Tibial nerve (tissue), 4 donors: ENCODE results near the gene SLAMF9. TPM values are rescaled to one million over a fixed set of nuclear protein-coding genes. Genes with fewer than 3 reads are reported as not detected.

Experiments used
- DNase-seq, 2 donors: peaks; one replicate each; pipeline ENCODE4 v3.0.0-alpha.2; 2019; ENCODE audit warnings: low spot score in 2 of 2
- H3K27ac ChIP-seq, 4 donors: fragments of 200-600 bp; sonication (generic) in 3 of 4; one replicate each; pipeline ENCODE4 v1.5.1; 2017 to 2019; ENCODE audit warnings: mild to moderate bottlenecking in 1 of 4
- H3K27me3 ChIP-seq, 2 donors: fragments of 200-600 bp; sonication (generic) in 1 of 2; one replicate each; pipeline versions ENCODE4 v1.5.1 to v1.6.0; 2017 to 2019
- H3K36me3 ChIP-seq, 3 donors: fragments of 200-600 bp; sonication (generic); one replicate each; pipeline ENCODE4 v1.5.1; 2018 to 2019
- H3K4me1 ChIP-seq, 4 donors: fragments of 200-600 bp; sonication (generic) in 3 of 4; one replicate each; pipeline ENCODE4 v1.5.1; 2017 to 2019
- H3K4me3 ChIP-seq, 4 donors: fragments of 200-600 bp; sonication (generic) in 3 of 4; one replicate each; pipeline ENCODE4 v1.5.1; 2017 to 2019; ENCODE audit warnings: mild to moderate bottlenecking in 1 of 4, moderate library complexity in 1 of 4
- H3K9me3 ChIP-seq, 4 donors: fragments of 200-600 bp; sonication (generic) in 3 of 4; one replicate each; pipeline ENCODE4 v1.5.1; 2017 to 2019
- CTCF ChIP-seq, 5 experiments: fragments of 200-600 bp in 3 of 5; fragments of 450-650 bp in 2 of 5; sonication (generic) in 3 of 5; IDR thresholded peaks; one replicate each; pipeline ENCODE4 v1.5.1; 2016 to 2019; ENCODE audit warnings: antibody characterized with exemption in 5 of 5, mild to moderate bottlenecking in 3 of 5, moderate library complexity in 2 of 5
- EP300 ChIP-seq, 2 donors: sonication (generic); formaldehyde crosslinking; IDR thresholded peaks; one replicate each; pipeline ENCODE4 v1.6.1; 2017; ENCODE audit warnings: antibody characterized with exemption in 2 of 2, mild to moderate bottlenecking in 1 of 2
- POLR2A ChIP-seq, 2 donors: fragments of 450-650 bp; IDR thresholded peaks; one replicate each; pipeline ENCODE4 v1.6.1; 2017; ENCODE audit warnings: antibody characterized with exemption in 2 of 2, mild to moderate bottlenecking in 2 of 2, moderate library complexity in 2 of 2
- WGBS, 2 donors: methylation state at CpG; one replicate each; pipeline ENCODE4 v1.1.5; 2018; 5-methylcytosine and 5-hydroxymethylcytosine counted together
- total RNA-seq, 4 donors: library from RNA; depleted of rRNA; stranded (reverse); fragments of >200 nt; gene quantifications; one replicate each; pipeline ENCODE4 v1.1.0, GENCODE V29; 2016

SLAMF9 gene
- total RNA-seq, 4 donors from 2014 or later = not detected

- TF ChIP-seq EP300 (IDR thresholded peaks at IDR 0.05) (no peak), POLR2A (IDR thresholded peaks at IDR 0.05) (no peak), CTCF (IDR thresholded peaks at IDR 0.05) (peak; percentile 27 to 75 (median 43))
- WGBS, 2 donors = 2 to 3% methylated on average over 38 to 56 of the region's 58 CpGs
- Histone ChIP-seq H3K27me3 (peaks cover 0 to 31% of the 10 kb centered on the region in 2 donors), H3K9me3 (no peaks in the 10 kb centered on the region), H3K4me1 (peaks cover 0 to 15% (median 5%) of the 10 kb centered on the region in 4 donors), H3K27ac (peak within 1 kb of the TSS in 2 of 4 donors; percentile 2 to 54), H3K36me3 (no peaks in the 10 kb centered on the region), H3K4me3 (peak within 1 kb of the TSS; percentile 28 to 55 (median 38))
- DNase-seq = peak in 1 of 2 donors; percentile 36
Measured at GRCh38 chr1:159945483-159946241, 8.4 kb downstream of the SLAMF9 start, which contains the start of gene IGSF9. IGSF9 (minus strand) TSS chr1:159945613; CDS start chr1:159943454, 2,159 bp downstream.

- TF ChIP-seq CTCF (IDR thresholded peaks at IDR 0.05) (no peak), EP300 (IDR thresholded peaks at IDR 0.05) (no peak), POLR2A (IDR thresholded peaks at IDR 0.05) (no peak)
Measured at GRCh38 chr1:159944623-159945455, 9.2 kb downstream of the SLAMF9 start.

GRCh38 chr1:159943908-159944622 is 10.0 kb downstream of the SLAMF9 start:
- H3K36me3 ChIP-seq = no peaks in the 10 kb centered on the region
- H3K27me3 ChIP-seq = peaks cover 0 to 31% of the 10 kb centered on the region in 2 donors
- TF ChIP-seq POLR2A (IDR thresholded peaks at IDR 0.05) = no peak
- TF ChIP-seq EP300 (IDR thresholded peaks at IDR 0.05) = no peak
- no peak for TF ChIP-seq CTCF (IDR thresholded peaks at IDR 0.05)
- H3K9me3 ChIP-seq = no peaks in the 10 kb centered on the region
- WGBS, 2 donors = 76 to 83% methylated on average over 9 of the region's 9 CpGs
- H3K4me1 ChIP-seq = peaks cover 0 to 15% (median 5%) of the 10 kb centered on the region in 4 donors
- H3K27ac ChIP-seq = no peak overlapping the region
- no peak for DNase-seq
- H3K4me3 ChIP-seq = no peak overlapping the region

More at GRCh38 chr1:159944623-159945455, 9.2 kb downstream of the SLAMF9 start:
- H3K27me3 ChIP-seq = peaks cover 0 to 31% of the 10 kb centered on the region in 2 donors
- peaks cover 0 to 15% (median 5%) of the 10 kb centered on the region in 4 donors for H3K4me1 ChIP-seq
- 22 to 31% methylated on average over 11 of the region's 11 CpGs for WGBS, 2 donors
- peak overlapping the region in 1 of 4 donors; percentile 2 for H3K27ac ChIP-seq
- no peaks in the 10 kb centered on the region for H3K36me3 ChIP-seq
- H3K9me3 ChIP-seq = no peaks in the 10 kb centered on the region
- H3K4me3 ChIP-seq = peak overlapping the region; percentile 28 to 55 (median 38)
- no peak for DNase-seq

GRCh38 chr1:159943278-159943640 is 10.8 kb downstream of the SLAMF9 start:
- Histone ChIP-seq H3K27ac (no peak overlapping the region), H3K9me3 (no peaks in the 10 kb centered on the region), H3K36me3 (no peaks in the 10 kb centered on the region), H3K4me3 (no peak overlapping the region), H3K4me1 (peaks cover 0 to 15% (median 5%) of the 10 kb centered on the region in 4 donors), H3K27me3 (peaks cover 0 to 37% of the 10 kb centered on the region in 2 donors)
- no peak for DNase-seq
- TF ChIP-seq CTCF (IDR thresholded peaks at IDR 0.05) (no peak), EP300 (IDR thresholded peaks at IDR 0.05) (no peak), POLR2A (IDR thresholded peaks at IDR 0.05) (no peak)
- 78 to 82% methylated on average over 5 of the region's 5 CpGs for WGBS, 2 donors
